SK-N-MC (cell line): ENCODE results near the gene COL15A1.

Source experiments
- DNase-seq: peaks from one replicate; pipeline ENCODE4 v3.0.0-alpha.2; 2011; ENCODE audit warnings: low read depth, low spot score
- H3K27ac ChIP-seq: fragments of 200-600 bp; sonication (generic); 2 replicates; pipeline ENCODE4 v1.5.1; 2016; ENCODE audit warnings: mixed run types
- H3K36me3 ChIP-seq: fragments of 200-600 bp; sonication (generic); 2 replicates; pipeline ENCODE4 v1.6.1; 2017; ENCODE audit warnings: antibody characterized with exemption, low read length, mixed read lengths; ENCODE audit not compliant: insufficient read depth
- H3K4me3 ChIP-seq: fragments of 200-600 bp; sonication (generic); 2 replicates; pipeline ENCODE4 v1.5.1; 2016
- H3K9ac ChIP-seq: fragments of 200-600 bp; sonication (generic); 2 replicates; pipeline ENCODE4 v1.8.0; 2017; ENCODE audit warnings: mixed run types, mixed read lengths; ENCODE audit not compliant: insufficient read length
- H3K9me3 ChIP-seq: fragments of 200-600 bp; sonication (generic); 2 replicates; pipeline ENCODE4 v1.6.1; 2017; ENCODE audit warnings: low read depth, mild to moderate bottlenecking, antibody characterized with exemption, low read length, moderate library complexity, mixed read lengths
- EZH2 ChIP-seq: fragments of 200-600 bp; sonication (generic); IDR thresholded peaks from one replicate; pipeline ENCODE4 v1.6.1; 2017; ENCODE audit warnings: antibody characterized with exemption
- FOXP2 ChIP-seq: optimal IDR thresholded peaks from 2 replicates; pipeline ENCODE3; 2011; ENCODE audit warnings: mild to moderate bottlenecking, moderate library complexity; ENCODE audit not compliant: insufficient read depth; ENCODE audit errors: extremely low read length, control extremely low read depth
- POLR2AphosphoS5 ChIP-seq: IDR thresholded peaks from 2 replicates; pipeline ENCODE4 v1.6.1; 2012; ENCODE audit warnings: mild to moderate bottlenecking, low read depth, low read length, borderline replicate concordance

COL15A1 gene

DNA sequence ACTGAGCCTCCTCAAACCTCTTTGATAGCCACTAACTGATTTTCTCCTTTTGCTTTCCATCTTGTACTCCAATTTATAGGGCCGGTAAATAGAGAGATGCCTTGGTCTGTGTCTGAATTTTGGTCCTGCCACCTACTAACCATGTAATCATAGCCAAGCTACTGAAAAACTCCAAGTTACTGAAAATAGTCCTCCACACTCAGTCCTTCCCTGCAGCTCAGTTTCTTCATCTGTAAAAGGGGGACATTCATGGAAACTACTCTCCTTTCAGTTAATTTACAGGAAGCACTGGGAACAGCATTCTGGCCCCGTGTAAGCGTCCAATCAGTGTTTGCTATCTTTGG, 131.2 kb downstream of the COL15A1 start:
- H3K9me3 ChIP-seq, result no peaks in the 10 kb centered on the region

DNA sequence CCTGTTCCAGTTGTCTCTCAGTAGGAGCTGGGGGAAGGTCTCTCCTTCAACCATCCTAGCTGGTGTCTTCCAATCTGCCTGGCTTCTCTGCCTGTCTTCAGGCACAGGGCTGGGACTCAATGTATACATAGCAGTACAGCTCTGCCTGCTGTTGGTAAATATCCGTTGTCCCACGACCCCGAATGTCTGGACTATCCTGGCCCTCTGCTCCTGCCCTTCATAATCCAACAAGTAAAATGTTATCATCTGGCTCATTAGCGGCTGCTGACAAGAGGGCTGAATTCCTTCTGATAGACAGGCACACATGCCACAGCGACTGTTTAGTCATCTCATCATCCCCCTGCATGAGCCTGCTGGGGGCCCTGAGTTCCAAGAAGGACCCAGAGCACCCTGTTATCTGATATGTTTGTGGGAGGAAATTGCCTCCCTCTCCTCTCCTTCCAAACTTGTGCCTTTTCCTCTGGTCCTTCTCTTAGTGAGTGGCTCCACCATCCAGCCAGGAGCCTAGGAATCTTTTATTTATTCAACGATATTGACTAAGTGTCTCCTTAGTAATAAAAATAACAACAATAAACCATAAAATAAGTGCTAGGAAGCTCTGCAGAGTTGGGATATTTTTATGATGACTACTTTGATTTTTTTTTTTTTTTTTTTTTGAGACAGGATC, 131.7 kb downstream of the COL15A1 start:
- H3K4me3 ChIP-seq, result no peak overlapping the region
- TF ChIP-seq POLR2AphosphoS5, result no peak
- TF ChIP-seq EZH2, result no peak
- no peak for TF ChIP-seq FOXP2
- H3K36me3 ChIP-seq, result no peaks in the 10 kb centered on the region
- H3K9me3 ChIP-seq, result no peaks in the 10 kb centered on the region
- H3K27ac ChIP-seq, result no peak overlapping the region
- no peak for DNase-seq
- H3K9ac ChIP-seq, result no peak overlapping the region

More for the DNA sequence above, 131.2 kb downstream of the COL15A1 start:
- no peak for DNase-seq
- TF ChIP-seq EZH2 (no peak), FOXP2 (no peak), POLR2AphosphoS5 (no peak)
- H3K9ac ChIP-seq, result no peak overlapping the region
- H3K27ac ChIP-seq, result no peak overlapping the region
- no peaks in the 10 kb centered on the region for H3K36me3 ChIP-seq
- H3K4me3 ChIP-seq, result no peak overlapping the region

DNA sequence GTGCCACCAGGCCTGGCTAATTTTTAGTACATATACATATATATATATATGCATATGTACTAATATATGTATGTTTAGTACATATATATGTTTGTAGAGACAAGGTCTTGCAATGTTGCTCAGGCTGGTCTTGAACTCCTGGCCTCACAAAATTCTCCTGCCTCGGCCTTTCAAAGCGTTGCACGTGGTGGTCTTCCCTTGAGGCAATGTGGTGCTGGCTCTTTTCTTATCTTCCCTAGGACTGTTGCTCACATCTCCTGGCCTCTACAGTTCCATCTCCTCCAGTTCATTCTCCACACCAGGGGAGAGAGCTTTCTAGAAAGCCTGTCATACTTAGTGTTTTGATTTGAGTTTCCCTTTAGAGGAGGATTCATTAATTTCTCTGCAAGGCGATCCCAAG, 132.3 kb downstream of the COL15A1 start:
- Histone ChIP-seq H3K9me3 (no peaks in the 10 kb centered on the region), H3K36me3 (no peaks in the 10 kb centered on the region), H3K27ac (no peak overlapping the region), H3K9ac (no peak overlapping the region), H3K4me3 (no peak overlapping the region)
- no peak for DNase-seq
- TF ChIP-seq EZH2, result no peak
- TF ChIP-seq POLR2AphosphoS5, result no peak
- no peak for TF ChIP-seq FOXP2

DNA sequence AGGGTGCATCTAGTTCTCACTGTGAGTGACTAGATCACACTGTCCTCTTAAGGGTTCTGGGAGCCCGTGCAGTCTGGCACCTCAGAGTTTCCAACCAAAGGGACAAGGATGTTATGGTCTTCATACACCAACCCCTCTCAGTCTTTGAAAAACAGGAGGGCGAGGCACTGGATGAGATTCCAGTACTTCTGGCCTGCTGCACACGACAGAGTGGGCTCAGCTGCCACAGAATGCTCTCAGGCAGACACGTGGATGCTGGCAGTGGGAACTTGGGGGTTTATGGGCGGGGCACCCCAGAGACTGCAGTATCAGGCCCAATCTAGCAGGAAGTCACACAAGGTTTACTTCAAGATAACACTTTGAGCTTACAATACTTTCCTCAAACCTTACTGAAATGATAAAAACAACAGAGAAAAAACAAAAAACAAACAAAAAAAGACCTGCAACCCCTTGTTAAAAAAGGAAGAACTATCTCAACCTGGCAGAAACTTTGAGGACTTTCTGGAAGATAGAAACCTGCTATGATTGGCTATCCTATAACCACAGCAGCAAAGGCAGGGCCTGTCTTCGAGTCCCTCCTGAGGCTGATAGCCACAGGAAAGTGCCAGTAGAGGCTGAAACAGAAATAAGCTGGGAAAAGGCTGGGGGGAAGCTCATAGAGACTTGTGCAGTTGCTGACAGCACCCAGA, 132.9 kb downstream of the COL15A1 start:
- Histone ChIP-seq H3K4me3 (no peak overlapping the region), H3K9ac (no peak overlapping the region), H3K36me3 (no peaks in the 10 kb centered on the region), H3K9me3 (no peaks in the 10 kb centered on the region), H3K27ac (no peak overlapping the region)
- TF ChIP-seq POLR2AphosphoS5 (no peak), EZH2 (no peak), FOXP2 (no peak)
- DNase-seq, result no peak

DNA sequence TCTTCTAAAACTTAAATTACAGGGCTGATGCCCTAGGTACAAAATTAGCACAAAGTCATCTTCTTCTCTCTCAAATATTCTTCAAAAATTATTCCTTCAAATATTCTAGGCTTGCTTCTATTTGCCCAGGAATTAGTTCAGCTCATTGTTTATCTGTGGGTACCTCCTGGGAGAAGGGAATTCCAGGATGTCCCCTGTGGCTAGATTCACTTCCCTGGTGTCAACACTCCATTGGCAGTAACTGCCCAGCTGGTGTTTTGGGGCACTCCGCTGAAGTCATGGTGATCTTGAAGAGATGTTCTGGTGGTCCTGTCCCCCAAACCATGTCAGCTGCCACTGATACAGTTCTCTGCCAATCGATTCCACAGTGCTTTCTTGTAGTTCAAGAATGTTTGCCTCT, 135.0 kb downstream of the COL15A1 start:
- H3K27ac ChIP-seq, result no peak overlapping the region
- no peak for TF ChIP-seq EZH2
- no peak for TF ChIP-seq POLR2AphosphoS5
- no peak for TF ChIP-seq FOXP2
- H3K4me3 ChIP-seq, result no peak overlapping the region
- no peaks in the 10 kb centered on the region for H3K9me3 ChIP-seq
- no peak for DNase-seq
- no peak overlapping the region for H3K9ac ChIP-seq
- H3K36me3 ChIP-seq, result no peaks in the 10 kb centered on the region

DNA sequence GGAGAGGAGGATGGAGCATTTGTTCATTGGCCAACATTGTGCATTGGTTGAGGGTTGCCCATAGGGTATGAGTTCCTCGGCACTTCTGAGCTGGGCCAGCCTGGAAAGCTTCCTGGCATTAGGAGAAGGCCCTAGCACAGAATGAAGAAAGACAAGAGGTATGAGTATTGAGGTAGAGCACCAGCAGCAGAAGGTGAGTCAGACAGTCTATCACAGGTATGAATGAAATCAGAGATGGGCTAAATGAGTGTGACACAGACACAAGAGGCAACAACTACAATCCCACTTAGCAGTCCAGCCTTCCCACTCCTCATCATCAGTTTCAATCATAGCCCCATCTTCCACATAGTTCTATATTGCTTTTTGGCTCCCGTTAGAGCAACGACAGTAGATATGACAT, 135.8 kb downstream of the COL15A1 start:
- H3K9me3 ChIP-seq, result no peaks in the 10 kb centered on the region
- no peak overlapping the region for H3K27ac ChIP-seq
- no peak for TF ChIP-seq EZH2
- TF ChIP-seq FOXP2, result no peak
- TF ChIP-seq POLR2AphosphoS5, result no peak
- H3K36me3 ChIP-seq, result no peaks in the 10 kb centered on the region
- DNase-seq, result no peak
- H3K4me3 ChIP-seq, result no peak overlapping the region
- no peak overlapping the region for H3K9ac ChIP-seq

DNA sequence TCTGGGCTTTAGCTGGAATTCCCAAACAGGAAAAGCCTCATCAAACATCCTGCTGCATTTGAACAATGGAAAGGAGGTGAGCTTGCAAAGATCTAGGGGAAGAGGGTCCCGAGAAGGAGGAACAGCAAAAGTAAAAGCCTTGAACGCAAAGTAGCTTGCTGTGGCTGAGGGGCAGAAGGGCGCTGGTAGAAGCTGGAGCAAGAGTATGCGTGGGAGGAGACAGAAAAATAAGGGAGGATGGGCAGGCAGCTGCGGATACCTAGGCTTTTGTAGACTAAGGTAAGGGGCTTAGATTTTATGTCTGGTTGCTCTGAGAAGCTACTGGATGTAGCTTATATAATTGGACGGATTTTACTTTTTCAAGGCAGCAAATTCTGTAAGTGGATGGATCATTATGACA, 139.3 kb downstream of the COL15A1 start:
- no peak overlapping the region for H3K27ac ChIP-seq
- no peaks in the 10 kb centered on the region for H3K36me3 ChIP-seq
- DNase-seq, result no peak
- H3K9me3 ChIP-seq, result no peaks in the 10 kb centered on the region
- no peak overlapping the region for H3K9ac ChIP-seq
- no peak overlapping the region for H3K4me3 ChIP-seq
- TF ChIP-seq EZH2 (no peak), FOXP2 (no peak), POLR2AphosphoS5 (no peak)

DNA sequence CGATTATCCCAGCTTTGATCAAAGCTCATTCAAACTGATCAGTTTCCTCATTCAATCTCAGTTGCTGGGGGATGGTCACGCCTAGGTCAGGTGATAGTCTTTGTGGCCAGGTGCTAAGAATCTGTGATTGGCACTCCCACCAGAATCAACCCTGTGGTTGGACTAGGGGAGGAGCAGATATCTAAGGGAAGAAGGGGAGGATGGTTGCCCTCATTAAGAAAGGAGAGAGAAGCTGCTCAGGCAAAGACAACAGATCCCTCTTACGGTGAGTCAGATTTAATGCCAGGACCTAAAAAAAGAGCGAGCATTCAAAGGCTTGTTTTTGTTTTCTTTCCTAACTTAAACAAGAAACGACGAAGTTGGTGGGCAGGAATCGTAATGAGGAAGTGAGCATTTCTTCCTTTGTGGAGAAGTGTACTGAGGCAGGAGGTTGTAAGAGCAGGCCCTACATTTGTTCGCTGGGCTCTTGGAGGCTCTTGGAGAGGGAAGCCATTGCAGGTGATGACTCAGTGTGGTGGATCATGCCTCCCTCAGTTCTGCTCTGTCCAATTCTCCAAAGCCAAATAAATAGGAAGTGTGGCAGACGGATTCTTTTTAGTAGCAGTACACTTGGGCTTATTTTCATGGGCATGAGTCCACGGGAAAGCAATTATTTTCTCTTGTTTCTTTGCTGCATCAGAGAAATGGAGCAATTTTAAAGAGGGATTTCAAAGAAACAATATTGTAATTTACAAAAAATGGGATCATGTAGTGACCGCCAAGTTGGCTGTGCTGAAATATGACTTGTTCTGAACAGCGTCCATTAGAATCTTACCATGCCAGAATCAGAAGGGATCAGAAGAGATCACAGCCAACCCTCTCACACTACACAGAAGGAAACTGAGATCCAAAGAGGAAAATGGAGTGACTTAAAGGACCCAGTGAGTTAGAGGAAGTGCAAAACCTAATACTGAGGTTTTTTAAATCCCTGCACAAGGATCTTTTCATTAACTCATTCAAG, 142.5 kb downstream of the COL15A1 start:
- H3K9me3 ChIP-seq, result no peaks in the 10 kb centered on the region; the same call in 1 of the 2 replicates
- no peaks in the 10 kb centered on the region for H3K36me3 ChIP-seq
- H3K27ac ChIP-seq, result no peak overlapping the region
- no peak overlapping the region for H3K9ac ChIP-seq
- no peak for DNase-seq
- TF ChIP-seq FOXP2 (no peak), POLR2AphosphoS5 (no peak), EZH2 (no peak)
- no peak overlapping the region for H3K4me3 ChIP-seq
